NCI-H510A (cell line): Measurements from ENCODE around the gene TENM4.

ENCODE experiments used
- DNase-seq: peaks from one replicate; lab custom pipeline; 2025; lab: John Stamatoyannopoulos, UW

The TENM4 gene

DNA sequence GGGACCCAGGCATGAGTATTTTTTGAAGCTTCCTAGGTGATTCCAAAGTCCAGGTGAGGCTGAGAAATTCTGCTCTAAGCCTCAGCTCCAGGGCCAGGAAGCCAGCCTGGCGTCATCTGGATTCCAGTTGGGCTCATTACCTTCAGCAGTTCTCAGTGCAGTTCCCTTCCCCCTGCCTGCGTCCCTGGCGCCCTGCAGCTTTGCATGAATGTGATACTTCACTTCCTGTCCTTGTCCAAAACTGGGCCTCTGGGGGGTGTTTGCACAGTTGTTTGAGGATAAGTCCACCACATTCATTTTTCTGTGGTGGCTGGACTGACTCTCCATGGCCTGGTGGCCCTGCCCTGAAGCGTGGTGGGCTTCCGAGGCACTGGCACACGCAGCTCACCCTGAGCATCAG lies 98.1 kb downstream of the TENM4 start:
- peak; percentile 58 for DNase-seq

DNA sequence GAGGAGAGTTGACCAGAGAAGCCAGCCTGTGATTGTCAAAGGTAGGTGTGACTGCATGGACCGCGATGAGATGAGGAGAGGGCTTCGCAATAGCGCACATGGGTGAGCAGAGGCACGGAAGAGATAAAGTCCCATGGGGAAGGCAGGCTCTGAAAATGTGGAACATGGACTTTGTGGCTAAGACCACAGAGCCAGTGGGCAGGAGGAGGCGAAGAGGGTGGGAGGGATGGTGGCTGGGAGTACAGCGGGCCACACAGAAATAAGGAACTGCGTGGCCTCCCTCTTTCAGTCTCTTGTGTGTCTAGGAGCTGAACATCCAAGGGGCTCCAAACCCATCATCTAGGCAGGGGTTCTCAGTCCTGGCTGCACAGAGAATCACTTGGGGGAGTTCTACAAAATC lies 98.6 kb downstream of the TENM4 start:
- no peak for DNase-seq

DNA sequence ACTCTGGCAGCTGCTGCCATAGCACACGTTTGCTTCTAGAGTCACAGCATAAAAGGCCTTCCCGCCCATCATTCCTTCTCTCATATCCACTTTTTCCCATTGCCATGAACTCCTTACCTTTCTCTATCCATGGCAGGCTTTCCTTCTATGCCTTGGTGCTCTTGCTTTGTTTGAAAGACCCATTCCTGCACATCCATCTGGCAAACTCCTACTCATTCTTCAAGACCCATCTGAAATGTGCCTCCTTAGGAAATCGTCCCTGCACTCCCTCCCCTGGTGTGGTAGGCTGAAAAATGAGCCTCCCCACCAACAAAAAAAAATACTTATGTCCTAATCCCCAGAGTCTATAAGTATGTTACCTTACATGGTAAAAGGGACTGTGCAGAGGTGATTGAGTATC lies 100.3 kb downstream of the TENM4 start:
- DNase-seq = no peak

DNA sequence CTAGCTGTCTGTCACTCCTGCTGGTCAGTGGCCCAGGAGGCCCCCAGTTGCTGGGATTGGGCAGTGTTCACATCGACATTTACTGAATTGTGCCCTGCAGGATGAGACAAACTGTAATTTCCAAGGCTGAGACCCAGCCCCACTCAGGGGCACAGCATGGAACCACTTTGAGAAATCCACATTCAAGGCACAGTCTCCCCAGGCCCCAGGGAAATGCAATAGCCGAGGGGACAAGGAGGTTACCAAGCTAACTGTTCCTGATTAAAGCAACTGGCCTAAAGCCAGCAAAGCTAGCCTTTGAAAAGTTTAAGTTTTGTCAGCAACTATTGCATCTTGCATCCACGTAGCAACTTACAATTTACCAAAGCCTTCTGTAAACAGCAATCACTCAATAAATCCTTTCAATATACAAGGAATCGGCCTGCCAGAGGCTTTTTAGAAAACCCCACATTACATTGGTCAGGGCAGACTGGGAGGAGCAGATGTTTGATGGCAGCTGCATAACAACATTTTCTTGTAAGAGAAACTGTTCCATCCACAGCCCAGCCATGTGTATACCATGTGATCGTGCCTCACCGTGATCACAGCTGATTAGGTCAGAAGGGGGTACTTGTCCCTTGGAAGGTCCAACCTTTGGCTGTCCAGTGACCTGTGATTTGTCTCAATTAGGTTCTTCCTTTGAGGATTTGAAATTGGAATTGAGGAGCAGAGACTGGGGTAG lies 103.9 kb downstream of the TENM4 start:
- DNase-seq = no peak

DNA sequence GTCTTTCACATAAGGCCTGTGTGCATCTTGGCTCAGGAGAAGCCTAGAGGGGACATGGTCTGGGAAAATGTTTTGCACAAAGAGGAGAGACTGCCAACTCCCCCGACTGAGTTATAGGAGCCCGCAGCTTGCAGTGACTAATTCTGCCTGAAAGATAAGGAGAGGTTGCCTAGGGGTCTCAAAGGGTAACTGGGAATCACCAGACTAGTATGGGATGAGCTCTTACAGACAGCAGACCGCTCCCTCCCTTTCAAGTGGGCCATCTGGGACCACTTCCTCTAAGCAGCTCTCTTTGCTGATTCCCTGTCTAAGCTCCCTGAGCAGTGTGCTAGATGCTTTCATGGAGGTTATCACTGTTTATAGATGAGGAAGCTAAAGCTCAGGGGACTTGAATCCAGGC lies 105.1 kb downstream of the TENM4 start:
- DNase-seq = no peak

DNA sequence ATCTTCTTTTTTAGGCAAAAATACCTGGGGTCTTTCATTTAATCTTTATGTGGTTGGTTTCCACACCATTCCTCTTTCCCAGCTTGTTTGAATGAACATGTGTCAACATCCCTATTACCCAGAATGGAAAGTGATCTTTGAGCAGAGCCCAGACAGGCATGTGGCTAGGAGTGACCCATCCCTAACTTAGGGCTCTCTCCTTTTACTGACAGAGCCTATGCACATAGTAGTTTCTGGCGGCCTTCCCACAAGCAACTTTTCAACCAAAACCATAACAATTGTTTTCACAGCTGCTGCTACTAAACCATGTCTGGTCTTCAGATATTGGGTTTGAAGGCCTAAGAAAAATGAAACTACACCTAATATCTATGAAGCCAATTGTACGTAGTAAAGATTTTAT lies 107.5 kb downstream of the TENM4 start:
- no peak for DNase-seq

DNA sequence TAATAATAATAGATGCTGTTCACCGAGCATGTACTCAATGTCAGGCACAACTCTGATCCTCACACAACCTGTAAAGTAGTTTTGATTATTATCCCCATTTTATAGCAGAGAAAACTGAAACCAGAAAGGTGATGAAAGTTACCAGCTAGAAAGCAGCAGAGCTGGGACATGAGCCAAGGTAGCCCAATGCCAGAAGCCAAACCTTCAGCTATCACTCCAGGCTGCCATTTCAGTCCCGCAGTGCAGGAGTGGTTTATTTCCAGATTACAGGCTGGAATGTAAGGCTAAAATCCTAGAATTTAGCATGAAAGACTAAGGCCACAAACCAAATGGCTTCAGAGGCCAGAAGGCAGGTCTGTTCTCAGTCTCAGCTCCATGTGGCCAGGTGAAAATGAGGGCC lies 108.8 kb downstream of the TENM4 start:
- no peak for DNase-seq

DNA sequence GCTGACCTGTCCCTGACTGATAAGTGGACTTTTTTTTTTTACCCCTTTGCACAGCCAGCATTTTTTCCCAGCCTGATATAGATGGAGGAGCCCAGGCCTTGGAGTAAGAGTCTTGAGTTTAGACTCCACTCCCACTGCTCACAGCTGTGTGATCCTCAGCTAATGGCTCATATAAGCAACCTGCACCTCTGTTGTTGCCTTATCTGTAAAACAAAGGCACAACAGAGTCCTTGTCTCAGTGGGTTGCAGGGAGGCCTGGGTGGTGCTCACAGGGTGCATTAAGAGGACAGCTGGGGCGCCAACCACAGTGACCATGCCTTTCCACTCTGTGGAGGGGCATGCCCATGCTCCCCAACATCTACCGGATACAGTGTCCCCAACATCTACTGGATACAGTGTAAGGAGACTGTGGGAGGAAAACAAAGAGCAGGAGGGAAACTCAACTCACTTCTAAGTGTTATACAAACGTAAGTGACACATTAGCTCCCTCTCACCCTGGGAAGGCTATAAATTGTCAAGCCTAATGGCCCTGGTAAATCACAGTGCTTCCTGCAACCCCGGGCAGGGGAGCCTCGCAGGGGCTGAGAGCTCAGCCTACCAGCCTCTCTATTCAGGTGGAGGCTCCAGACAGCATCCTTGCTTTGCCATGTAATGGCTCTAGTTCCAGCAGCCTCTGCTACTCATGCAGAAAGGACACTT lies 109.5 kb downstream of the TENM4 start:
- DNase-seq = no peak

DNA sequence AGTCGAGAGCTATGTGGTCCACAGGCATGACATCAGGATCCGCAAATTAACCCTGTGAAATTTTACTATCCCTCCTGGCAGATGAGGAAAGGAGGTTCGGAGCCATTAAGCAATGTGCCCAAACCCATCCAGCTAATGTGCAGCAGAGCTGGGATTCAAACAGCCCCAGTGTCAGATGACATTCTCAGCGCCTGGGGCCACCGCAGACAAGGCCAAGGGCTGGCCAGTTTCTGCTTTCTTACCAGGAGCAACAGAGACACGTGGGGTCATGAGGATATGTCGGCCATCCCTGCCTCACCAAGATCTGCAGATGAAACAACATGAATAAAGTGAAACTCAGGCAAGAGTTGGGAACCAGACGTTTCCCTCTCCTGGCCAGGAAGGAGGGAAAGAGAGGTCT lies 110.2 kb downstream of the TENM4 start:
- no peak for DNase-seq

DNA sequence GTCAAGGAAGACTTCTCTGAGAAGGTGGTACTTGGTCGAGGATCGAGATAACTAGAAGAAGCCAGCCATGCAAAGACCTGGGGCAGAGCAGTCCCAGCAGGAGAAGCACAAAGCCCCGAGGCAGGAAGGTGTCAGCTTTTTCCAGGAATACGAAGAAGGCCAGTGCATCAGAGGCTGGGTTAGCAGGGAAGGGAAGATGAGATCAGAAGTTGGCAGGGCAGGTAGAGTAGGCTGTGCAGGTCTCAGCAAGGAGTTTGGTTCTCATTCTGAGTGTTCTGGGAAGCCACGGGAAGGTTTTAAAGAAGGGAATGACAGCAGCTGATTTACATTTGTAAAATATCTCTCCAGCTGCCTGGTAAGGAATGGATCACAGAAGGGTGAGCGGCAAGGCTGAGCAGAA lies 111.3 kb downstream of the TENM4 start:
- no peak for DNase-seq

DNA sequence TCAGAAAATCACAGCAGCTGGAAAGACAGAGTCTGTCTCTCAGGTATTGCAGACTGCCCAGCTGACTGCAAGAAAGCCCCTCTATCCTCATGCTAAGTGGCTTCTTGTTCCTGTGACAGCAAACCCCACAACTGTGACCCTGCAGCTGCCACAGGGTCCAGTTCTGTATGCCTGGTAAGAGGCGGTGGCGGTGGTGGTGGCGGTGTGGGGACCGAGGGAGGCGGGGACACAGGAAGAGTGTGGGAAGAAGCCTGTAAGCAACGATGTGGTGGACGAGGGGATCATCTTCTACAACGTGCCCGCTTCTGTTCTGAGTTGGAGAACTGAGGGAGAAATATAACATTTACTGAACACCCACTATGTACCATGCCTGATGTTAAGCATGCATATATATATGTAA lies 112.4 kb downstream of the TENM4 start:
- no peak for DNase-seq

DNA sequence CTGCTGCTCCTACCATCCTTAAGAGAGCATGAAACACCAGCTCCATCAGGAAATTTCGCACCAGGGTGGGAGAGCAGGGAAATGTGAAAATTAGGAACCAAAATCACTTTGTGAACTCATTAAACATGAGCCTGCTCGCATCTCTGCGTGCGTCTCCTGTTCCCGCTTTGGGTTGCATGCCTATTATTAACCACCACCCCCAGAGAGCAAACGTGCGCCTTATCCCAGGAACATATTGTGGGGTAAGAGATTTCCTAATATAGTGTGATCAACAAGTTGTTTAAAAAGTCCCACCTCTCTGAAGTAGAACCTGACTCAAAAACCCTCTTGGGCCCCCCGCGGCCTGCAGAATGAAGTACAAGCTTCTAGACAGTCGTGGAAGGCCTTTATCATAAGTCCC lies 115.0 kb downstream of the TENM4 start:
- DNase-seq = no peak

DNA sequence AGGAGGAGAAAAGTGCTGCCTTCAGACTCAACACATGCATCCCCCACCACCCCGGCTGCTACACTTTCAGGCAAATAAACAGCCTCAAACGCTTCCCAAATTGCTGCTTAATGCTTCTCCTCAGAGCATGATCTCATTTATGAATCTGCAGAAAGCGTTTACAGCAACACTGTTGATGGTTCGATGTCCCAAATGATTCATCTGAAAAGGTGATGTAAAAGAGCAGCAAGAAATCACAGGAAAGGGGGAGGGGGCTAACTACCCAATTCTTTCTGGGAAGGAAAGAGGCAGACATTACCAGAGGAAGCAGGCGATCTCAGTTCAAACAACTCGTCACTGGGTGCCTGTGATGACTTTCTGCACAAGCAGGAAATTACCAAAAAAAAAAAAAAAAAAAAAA lies 119.6 kb downstream of the TENM4 start:
- no peak for DNase-seq

DNA sequence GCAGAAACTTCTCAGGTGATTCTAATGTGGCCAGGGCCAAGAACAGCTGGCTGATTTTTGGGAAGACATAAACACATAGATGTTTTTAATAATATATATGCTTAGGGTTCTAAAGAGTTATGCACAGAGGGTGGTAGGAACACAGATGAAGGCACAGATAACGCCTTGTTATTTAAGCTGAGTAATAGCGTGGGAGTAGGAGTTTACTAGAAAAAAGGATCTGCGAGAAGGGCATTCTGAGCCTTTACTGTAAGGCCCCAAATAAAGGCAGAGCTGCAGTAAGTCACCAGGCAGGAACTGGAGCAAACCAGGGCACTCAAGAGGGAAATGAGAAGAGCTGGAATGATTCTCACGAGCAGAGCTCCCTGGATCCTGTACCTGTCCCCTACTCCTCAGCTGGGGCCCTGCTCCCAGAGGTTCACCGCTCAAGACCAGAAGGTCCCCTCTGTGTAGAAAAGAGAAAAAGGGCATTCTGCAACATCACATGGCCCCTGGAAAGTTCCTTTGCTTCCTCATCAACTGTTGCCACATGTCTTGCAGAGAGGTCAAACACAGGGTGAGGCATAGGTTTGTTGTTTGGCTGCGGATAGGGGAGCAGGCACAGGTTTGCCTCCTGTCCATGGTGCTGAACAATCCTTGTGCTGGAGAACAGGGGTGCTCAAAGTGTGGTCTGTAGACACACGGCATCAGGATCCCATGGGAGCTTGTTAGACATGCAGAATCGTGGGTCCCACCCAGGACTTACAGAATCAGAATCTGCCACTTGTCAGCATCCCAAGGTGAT lies 125.7 kb downstream of the TENM4 start:
- no peak for DNase-seq

DNA sequence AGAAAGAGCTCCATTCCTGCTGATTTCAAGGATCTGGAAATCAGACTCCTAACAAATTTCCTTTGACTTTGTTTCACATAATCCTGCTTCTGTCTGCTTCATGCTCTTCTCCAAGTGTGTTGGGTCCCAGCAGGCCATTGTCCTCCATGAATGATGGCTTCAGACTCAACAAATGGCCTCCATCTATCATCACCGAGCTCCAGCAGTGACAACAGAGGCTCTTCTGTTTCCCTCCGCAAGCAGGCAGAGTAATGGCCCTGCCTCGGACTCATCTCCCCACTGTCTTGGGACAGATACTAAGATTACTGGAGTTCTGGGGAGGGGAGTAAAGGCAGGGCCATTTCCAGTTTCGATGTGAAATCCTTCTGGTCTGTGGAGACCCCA lies 127.3 kb downstream of the TENM4 start:
- no peak for DNase-seq

DNA sequence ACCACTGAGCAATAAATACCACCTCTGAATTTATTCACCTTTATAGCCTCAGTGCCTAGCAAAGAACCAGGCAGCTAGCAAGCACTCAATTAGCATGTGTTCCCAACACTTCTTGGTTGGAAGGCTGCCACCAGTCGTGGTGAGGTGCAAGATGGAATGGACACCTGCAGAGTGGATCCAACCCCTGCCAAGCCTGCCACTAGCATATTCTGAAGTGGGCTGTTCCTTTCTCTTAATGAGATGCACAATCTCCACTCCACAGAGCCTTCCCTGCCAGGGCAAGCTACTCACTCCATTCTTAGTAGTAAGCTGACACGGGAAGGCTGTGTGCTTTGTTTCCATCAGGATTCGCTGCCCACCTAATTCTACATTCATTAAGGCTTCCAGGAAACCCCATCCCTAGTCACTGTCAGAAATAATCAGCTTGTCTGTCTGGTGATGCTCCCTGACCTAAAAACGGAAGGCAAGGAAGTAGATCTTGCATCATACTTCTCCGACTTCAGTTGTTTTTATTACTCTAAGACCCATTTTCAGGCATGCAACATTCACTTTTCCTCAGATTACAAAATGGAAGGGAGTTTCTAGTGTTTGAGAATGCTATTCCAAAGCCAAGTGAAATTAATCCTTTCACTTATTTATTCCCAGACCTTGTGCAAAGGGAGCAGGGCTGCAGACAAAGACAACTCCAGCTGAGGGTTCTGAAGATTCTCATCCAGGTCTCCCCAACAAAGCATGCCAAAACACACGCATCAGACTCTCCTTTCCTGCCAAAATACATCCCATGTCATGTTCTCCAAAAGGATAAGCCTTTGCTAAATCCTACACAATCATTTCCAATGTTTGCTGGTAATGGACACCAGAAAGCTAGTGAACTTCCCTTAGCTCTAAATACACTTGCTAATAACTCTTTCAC lies 128.0 kb downstream of the TENM4 start:
- DNase-seq = no peak

DNA sequence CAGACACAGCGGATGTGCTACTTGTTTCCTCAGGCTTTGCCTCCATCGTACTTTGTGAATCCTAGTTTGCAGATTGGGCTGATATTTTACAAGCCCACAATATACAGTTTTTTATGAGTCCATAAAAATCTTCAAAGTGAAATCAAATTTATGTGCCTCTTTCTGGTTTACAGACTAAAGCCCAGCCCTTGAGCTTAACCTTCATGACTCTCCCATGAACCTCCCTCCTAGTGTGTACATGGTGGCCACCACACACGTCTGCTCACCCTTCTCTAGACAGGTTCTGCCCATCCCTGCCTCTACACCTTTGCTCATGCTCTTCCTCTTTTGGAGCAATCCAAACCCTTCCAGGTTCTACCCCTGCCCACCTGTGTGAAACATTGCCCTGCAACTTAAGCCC lies 129.4 kb downstream of the TENM4 start:
- no peak for DNase-seq

DNA sequence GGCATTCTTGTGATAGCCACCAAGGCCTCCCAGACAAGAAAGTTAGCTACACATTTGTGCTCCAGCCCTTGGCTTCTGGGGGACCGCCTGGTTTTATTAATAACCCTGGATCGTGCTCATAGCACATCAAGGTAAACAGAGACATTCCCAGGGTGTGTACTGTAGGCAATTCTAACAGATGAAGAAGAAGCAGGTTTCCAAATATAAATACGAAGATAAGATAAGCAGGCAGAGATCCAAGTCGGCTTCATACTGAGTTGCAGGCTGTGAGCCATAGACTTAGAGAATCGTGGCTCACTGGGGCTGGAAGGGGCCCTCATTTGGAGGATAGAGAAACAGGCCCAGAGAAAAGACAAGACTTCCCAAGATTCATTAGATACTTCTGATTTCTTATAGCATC lies 131.4 kb downstream of the TENM4 start:
- no peak for DNase-seq

DNA sequence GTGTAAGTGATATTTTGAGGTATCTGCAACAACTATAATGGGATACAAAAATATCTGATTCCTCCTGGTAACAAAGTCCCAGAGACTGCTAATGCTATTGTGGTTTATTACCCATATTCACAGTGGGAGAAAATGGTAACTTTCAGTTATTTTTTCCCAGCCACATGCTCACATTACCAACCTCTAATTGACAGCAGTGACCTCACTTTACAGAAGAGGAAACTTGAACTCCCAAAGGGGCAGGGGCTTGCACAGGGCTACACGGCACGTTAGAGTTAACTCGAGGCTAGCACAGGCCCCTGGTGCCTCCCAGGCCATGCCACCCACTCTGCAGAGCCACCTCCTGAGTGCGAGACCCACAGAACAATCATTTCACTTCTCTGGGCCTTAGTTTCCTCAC lies 132.4 kb downstream of the TENM4 start:
- no peak for DNase-seq

DNA sequence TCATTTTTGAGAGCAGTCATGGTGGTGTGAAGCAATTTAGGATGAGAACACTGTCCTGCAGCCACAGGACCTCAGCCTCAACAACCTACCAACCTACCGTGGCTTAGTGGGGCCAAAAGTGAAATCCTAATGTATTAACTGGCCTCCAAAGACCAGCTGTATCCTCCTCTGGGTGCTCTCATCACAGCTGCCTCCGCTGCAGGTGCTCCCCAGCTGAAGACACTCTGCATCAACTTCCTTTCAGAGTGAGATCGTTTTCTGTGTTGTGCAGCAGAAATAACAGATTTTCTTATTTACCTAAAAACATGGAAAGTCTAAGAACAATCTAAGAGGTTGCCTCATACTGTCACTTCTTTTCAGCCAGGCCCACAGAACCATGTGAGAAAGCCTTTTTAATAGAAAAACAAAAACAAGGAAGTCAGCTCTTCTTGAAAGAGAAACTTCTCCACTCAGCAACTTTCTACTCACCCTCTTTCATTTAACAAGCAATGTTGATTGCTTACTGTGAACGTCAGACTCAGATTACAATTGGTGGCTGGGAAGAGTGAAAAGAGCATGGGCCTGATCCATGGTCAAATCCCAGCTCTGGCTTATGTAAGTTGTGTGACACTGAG lies 136.1 kb downstream of the TENM4 start:
- no peak for DNase-seq

DNA sequence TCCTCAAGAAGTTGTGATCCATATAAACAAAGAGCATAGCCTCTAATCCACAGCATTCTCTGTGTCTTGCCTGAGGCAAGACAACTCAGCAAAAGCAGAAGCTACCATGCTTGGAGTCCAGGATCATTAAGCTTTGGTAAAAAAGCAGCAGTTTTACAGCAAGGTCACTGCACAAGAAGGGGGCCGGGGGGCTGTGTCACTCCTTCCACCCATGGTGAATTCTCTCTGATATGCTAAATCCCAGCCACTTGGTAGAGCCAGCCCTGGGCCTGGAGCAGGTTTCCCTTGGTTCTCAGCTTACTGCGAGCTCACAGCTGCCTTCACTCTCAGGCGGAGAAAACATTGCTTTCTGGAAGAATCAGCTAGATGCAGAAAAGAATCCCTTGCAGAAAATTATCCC lies 144.7 kb downstream of the TENM4 start:
- no peak for DNase-seq
